SK-N-SH treated with all-trans-retinoic acid at 6 μM for 48 hours (cell line): ENCODE data around the gene LPP.

Experiments used
- ATAC-seq: fragments of 200-7000 bp; cut with Tn5 transposase; 3 replicates; pipeline ENCODE4 v1.9.1; 2020; ENCODE audit warnings: mild to moderate bottlenecking, moderate library complexity
- ARNTL ChIP-seq: fragments of 450-650 bp; formaldehyde crosslinking; IDR thresholded peaks from 2 replicates; pipeline ENCODE4 v1.5.0; 2020; ENCODE audit warnings: low read depth, mild to moderate bottlenecking, moderate library complexity, borderline replicate concordance
- BACH2 ChIP-seq: fragments of 250-450 bp; sonication (Bioruptor Pico); IDR thresholded peaks from 2 replicates; pipeline ENCODE4 v1.9.0; 2021; ENCODE audit warnings: mild to moderate bottlenecking, borderline replicate concordance
- CSDC2 ChIP-seq: fragments of 250-450 bp; sonication (Bioruptor Pico); IDR thresholded peaks from 2 replicates; pipeline ENCODE4 v1.5.0; 2020; ENCODE audit warnings: mild to moderate bottlenecking, moderate library complexity
- ESRRG ChIP-seq: fragments of 250-450 bp; sonication (Bioruptor Pico); IDR thresholded peaks from 2 replicates; pipeline ENCODE4 v1.6.1; 2021; ENCODE audit warnings: mild to moderate bottlenecking
- GLIS3 ChIP-seq: fragments of 250-450 bp; sonication (Bioruptor Pico); IDR thresholded peaks from 2 replicates; pipeline ENCODE4 v1.5.0; 2020; ENCODE audit warnings: mild to moderate bottlenecking, moderate library complexity
- ISL1 ChIP-seq: fragments of 250-450 bp; sonication (Bioruptor Pico); IDR thresholded peaks from 2 replicates; pipeline ENCODE4 v2.1.2; 2022; ENCODE audit warnings: mild to moderate bottlenecking, moderate library complexity
- PPARA ChIP-seq: fragments of 250-450 bp; sonication (Bioruptor Pico); IDR thresholded peaks from 2 replicates; pipeline ENCODE4 v1.5.0; 2020; ENCODE audit warnings: mild to moderate bottlenecking, borderline replicate concordance
- SNAI2 ChIP-seq: fragments of 250-450 bp; sonication (Bioruptor Pico); IDR thresholded peaks from 2 replicates; pipeline ENCODE4 v1.5.0; 2020; ENCODE audit warnings: mild to moderate bottlenecking, moderate library complexity
- TCF4 ChIP-seq: fragments of 250-450 bp; sonication (Bioruptor Pico); IDR thresholded peaks from 2 replicates; pipeline ENCODE4 v1.8.0; 2021; ENCODE audit warnings: mild to moderate bottlenecking, moderate library complexity, borderline replicate concordance
- TOX ChIP-seq: fragments of 250-450 bp; sonication (Bioruptor Pico); IDR thresholded peaks from 2 replicates; pipeline ENCODE4 v1.8.0; 2021; ENCODE audit warnings: mild to moderate bottlenecking, moderate library complexity, borderline replicate concordance
- ZC3H10 ChIP-seq: fragments of 250-450 bp; sonication (Bioruptor Pico); IDR thresholded peaks from 2 replicates; pipeline ENCODE4 v1.5.1; 2021; ENCODE audit warnings: mild to moderate bottlenecking, moderate library complexity
- ZFP3 ChIP-seq: fragments of 250-450 bp; sonication (Bioruptor Pico); IDR thresholded peaks from 2 replicates; pipeline ENCODE4 v1.5.0; 2020; ENCODE audit warnings: mild to moderate bottlenecking, moderate library complexity
- ZFP30 ChIP-seq: fragments of 450-650 bp; formaldehyde crosslinking; IDR thresholded peaks from 2 replicates; pipeline ENCODE4 v1.5.0; 2022; ENCODE audit warnings: mild to moderate bottlenecking, moderate library complexity
- ZNF565 ChIP-seq: fragments of 450-650 bp; formaldehyde crosslinking; conservative IDR thresholded peaks from 2 replicates; pipeline ENCODE4 v1.5.0; 2020; ENCODE audit warnings: low read depth, mild to moderate bottlenecking, moderate library complexity
- ZNF70 ChIP-seq: fragments of 450-650 bp; formaldehyde crosslinking; IDR thresholded peaks from 2 replicates; pipeline ENCODE4 v1.5.0; 2020; ENCODE audit warnings: mild to moderate bottlenecking, moderate library complexity
- TF ChIP-seq, protein P1 (sequence below): fragments of 250-450 bp; sonication (Bioruptor Pico); IDR thresholded peaks from 2 replicates; pipeline ENCODE4 v1.5.0; 2020; ENCODE audit warnings: mild to moderate bottlenecking, moderate library complexity
- TF ChIP-seq, protein P2 (sequence below): fragments of 250-450 bp; sonication (Bioruptor Pico); IDR thresholded peaks from 2 replicates; pipeline ENCODE4 v1.8.0; 2021; ENCODE audit warnings: low read depth, mild to moderate bottlenecking, moderate library complexity, borderline replicate concordance
- TF ChIP-seq, protein P3 (sequence below): fragments of 250-450 bp; sonication (Bioruptor Pico); IDR thresholded peaks from 2 replicates; pipeline ENCODE4 v1.5.1; 2021; ENCODE audit warnings: mild to moderate bottlenecking, moderate library complexity
- TF ChIP-seq, protein P4 (sequence below): fragments of 250-450 bp; sonication (Bioruptor Pico); IDR thresholded peaks from 2 replicates; pipeline ENCODE4 v1.8.0; 2020; ENCODE audit warnings: mild to moderate bottlenecking, moderate library complexity, borderline replicate concordance
- TF ChIP-seq, protein P5 (sequence below): fragments of 250-450 bp; sonication (Bioruptor Pico); IDR thresholded peaks from 2 replicates; pipeline ENCODE4 v1.5.1; 2020; ENCODE audit warnings: low read depth, mild to moderate bottlenecking, moderate library complexity

Gene LPP

DNA sequence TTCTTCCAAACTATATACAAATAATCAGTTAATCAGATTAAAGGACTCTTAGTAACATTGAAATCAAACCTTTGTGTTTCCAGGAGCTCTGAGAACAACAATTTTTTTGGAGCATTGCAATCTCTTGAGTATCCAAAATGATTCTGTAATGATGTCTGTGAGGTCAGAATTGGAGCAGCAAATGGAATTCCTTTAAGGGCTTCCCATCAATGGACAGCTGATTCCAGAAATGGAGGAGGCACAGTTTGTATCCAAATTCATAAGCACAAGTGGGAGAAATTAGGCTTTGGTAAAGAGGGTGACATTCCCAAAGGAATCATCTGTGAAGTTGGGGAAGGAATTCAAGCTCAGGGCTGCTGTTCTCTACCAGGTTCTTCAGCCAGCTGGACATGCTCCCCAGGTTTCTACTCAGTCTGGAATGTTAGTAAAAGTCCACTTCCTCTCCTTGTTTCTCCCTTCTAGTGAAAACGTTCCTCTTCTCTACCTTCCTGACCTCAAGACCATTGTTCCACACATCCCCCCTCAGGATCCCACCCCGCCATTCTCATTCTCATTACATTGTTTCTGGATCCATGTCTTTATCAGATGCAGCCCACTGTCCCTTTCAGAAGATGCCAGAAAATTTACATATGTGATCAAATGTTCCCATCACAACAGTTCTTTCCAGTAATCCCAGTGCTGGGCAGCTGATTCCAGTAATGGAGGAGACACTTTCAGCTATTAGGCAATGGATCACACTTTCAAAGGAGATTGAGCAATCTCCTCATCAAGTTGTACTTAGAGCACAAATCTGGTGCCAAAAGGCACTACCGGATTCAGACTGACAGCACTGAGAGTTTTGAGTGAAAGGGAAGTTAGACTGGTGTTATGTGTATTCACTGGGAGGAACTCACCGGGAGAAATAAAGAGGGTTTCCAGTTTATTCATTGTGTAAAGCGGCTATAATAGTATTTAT, 626.5 kb downstream of the LPP start:
- TF ChIP-seq ZC3H10 (no peak), CSDC2 (CRISPR knock-in tag) (no peak), SNAI2 (CRISPR knock-in tag) (no peak), ARNTL (CRISPR knock-in tag) (no peak), PPARA (CRISPR knock-in tag) (no peak), TOX (no peak), ZNF565 (CRISPR knock-in tag) (no peak), ZFP30 (no peak), ZNF70 (no peak), GLIS3 (CRISPR knock-in tag) (no peak), ISL1 (no peak), BACH2 (CRISPR knock-in tag) (no peak), ZFP3 (CRISPR knock-in tag) (no peak), ESRRG (CRISPR knock-in tag) (no peak), TCF4 (no peak)
- TF ChIP-seq, protein P1, sequence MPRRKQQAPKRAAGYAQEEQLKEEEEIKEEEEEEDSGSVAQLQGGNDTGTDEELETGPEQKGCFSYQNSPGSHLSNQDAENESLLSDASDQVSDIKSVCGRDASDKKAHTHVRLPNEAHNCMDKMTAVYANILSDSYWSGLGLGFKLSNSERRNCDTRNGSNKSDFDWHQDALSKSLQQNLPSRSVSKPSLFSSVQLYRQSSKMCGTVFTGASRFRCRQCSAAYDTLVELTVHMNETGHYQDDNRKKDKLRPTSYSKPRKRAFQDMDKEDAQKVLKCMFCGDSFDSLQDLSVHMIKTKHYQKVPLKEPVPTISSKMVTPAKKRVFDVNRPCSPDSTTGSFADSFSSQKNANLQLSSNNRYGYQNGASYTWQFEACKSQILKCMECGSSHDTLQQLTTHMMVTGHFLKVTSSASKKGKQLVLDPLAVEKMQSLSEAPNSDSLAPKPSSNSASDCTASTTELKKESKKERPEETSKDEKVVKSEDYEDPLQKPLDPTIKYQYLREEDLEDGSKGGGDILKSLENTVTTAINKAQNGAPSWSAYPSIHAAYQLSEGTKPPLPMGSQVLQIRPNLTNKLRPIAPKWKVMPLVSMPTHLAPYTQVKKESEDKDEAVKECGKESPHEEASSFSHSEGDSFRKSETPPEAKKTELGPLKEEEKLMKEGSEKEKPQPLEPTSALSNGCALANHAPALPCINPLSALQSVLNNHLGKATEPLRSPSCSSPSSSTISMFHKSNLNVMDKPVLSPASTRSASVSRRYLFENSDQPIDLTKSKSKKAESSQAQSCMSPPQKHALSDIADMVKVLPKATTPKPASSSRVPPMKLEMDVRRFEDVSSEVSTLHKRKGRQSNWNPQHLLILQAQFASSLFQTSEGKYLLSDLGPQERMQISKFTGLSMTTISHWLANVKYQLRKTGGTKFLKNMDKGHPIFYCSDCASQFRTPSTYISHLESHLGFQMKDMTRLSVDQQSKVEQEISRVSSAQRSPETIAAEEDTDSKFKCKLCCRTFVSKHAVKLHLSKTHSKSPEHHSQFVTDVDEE (CRISPR knock-in tag): no peak
- TF ChIP-seq, protein P2, sequence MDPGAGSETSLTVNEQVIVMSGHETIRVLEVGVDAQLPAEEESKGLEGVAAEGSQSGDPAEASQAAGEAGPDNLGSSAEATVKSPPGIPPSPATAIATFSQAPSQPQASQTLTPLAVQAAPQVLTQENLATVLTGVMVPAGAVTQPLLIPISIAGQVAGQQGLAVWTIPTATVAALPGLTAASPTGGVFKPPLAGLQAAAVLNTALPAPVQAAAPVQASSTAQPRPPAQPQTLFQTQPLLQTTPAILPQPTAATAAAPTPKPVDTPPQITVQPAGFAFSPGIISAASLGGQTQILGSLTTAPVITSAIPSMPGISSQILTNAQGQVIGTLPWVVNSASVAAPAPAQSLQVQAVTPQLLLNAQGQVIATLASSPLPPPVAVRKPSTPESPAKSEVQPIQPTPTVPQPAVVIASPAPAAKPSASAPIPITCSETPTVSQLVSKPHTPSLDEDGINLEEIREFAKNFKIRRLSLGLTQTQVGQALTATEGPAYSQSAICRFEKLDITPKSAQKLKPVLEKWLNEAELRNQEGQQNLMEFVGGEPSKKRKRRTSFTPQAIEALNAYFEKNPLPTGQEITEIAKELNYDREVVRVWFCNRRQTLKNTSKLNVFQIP: no peak
- TF ChIP-seq, protein P3, sequence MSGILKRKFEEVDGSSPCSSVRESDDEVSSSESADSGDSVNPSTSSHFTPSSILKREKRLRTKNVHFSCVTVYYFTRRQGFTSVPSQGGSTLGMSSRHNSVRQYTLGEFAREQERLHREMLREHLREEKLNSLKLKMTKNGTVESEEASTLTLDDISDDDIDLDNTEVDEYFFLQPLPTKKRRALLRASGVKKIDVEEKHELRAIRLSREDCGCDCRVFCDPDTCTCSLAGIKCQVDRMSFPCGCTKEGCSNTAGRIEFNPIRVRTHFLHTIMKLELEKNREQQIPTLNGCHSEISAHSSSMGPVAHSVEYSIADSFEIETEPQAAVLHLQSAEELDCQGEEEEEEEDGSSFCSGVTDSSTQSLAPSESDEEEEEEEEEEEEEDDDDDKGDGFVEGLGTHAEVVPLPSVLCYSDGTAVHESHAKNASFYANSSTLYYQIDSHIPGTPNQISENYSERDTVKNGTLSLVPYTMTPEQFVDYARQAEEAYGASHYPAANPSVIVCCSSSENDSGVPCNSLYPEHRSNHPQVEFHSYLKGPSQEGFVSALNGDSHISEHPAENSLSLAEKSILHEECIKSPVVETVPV (CRISPR knock-in tag): no peak
- TF ChIP-seq, protein P4, sequence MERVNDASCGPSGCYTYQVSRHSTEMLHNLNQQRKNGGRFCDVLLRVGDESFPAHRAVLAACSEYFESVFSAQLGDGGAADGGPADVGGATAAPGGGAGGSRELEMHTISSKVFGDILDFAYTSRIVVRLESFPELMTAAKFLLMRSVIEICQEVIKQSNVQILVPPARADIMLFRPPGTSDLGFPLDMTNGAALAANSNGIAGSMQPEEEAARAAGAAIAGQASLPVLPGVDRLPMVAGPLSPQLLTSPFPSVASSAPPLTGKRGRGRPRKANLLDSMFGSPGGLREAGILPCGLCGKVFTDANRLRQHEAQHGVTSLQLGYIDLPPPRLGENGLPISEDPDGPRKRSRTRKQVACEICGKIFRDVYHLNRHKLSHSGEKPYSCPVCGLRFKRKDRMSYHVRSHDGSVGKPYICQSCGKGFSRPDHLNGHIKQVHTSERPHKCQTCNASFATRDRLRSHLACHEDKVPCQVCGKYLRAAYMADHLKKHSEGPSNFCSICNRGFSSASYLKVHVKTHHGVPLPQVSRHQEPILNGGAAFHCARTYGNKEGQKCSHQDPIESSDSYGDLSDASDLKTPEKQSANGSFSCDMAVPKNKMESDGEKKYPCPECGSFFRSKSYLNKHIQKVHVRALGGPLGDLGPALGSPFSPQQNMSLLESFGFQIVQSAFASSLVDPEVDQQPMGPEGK (CRISPR knock-in tag): no peak
- TF ChIP-seq, protein P5, sequence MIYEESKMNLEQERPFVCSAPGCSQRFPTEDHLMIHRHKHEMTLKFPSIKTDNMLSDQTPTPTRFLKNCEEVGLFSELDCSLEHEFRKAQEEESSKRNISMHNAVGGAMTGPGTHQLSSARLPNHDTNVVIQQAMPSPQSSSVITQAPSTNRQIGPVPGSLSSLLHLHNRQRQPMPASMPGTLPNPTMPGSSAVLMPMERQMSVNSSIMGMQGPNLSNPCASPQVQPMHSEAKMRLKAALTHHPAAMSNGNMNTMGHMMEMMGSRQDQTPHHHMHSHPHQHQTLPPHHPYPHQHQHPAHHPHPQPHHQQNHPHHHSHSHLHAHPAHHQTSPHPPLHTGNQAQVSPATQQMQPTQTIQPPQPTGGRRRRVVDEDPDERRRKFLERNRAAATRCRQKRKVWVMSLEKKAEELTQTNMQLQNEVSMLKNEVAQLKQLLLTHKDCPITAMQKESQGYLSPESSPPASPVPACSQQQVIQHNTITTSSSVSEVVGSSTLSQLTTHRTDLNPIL: no peak
- no peak for ATAC-seq

DNA sequence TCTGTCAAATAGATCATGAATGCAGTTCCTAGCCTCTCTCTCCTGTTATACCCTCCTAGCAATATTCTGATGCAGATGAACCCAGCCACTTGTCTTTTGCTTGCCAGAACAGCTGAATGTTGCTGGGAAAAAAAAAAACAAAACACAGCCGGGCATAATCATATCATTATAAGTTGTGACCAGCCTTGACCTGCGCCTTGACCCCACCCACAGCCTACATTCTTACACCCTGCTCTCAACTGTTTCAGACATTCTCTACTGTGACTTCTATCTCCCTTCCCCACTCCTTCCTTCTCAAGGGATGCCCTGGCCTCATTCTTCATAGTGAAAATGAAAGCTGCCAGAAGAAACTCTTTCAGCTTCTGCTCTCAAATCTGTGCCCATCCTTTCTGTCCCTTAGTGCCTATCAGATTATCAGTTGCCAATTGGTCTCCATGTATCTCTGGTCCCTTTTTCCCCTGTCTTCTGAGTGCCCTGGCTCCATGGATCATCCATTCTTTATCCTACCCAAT, 628.7 kb downstream of the LPP start:
- no peak for TF ChIP-seq ZFP3 (CRISPR knock-in tag)
- no peak for TF ChIP-seq ARNTL (CRISPR knock-in tag)
- TF ChIP-seq TOX: no peak
- no peak for TF ChIP-seq SNAI2 (CRISPR knock-in tag)
- ATAC-seq: no peak

DNA sequence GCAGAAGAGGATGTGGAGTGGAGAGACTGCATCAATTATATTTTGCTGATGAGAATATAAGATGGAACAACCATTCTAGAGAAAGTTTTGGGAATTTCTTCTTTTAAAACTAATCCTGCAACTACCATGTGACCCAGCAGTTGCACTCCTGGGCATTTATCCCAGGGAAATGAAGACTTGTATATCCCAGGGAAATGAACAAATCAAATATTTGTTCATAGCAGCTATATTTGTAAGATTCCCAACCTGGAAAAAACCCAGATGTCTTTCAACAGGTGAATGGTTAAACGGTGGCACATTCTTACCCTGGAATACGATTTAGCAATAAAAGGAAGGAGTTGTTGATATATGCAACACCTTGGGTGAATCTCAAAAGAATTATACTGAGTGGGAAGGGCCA, 632.5 kb downstream of the LPP start:
- ATAC-seq: no peak
- no peak for TF ChIP-seq ZNF565 (CRISPR knock-in tag)
- no peak for TF ChIP-seq ISL1
- TF ChIP-seq, protein P5: no peak
